Measurements from ENCODE around the gene RNF169.

DNA sequence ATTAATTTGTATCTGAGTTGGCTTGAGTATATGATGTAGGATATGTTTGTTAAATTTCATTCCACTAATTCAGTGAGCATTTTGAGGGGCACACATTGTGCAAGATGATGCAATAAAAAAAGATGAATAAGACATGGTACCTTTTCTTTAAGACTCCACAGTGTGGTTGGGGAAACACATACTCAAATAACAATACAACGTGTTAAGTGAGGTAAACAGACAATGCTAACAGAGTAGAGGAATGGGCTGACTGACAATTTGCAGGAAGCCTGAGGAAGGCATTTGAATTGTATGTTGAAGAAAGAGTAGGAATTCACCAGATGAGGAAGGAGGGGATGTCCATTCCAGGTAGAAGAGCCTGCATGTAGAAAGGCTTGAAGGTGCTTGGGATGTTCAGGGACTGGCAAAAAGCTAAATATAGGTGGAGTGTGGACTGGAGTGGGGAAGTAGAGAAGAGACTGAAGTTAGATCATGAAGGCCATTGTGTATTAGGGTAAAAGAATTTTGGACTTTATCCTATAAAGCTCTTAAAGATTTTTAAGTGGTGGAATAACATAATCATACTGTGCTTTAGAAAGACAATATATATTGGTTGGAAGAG lies 6.8 kb downstream of the RNF169 start:
- TF ChIP-seq, protein P1, sequence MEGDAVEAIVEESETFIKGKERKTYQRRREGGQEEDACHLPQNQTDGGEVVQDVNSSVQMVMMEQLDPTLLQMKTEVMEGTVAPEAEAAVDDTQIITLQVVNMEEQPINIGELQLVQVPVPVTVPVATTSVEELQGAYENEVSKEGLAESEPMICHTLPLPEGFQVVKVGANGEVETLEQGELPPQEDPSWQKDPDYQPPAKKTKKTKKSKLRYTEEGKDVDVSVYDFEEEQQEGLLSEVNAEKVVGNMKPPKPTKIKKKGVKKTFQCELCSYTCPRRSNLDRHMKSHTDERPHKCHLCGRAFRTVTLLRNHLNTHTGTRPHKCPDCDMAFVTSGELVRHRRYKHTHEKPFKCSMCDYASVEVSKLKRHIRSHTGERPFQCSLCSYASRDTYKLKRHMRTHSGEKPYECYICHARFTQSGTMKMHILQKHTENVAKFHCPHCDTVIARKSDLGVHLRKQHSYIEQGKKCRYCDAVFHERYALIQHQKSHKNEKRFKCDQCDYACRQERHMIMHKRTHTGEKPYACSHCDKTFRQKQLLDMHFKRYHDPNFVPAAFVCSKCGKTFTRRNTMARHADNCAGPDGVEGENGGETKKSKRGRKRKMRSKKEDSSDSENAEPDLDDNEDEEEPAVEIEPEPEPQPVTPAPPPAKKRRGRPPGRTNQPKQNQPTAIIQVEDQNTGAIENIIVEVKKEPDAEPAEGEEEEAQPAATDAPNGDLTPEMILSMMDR (IDR thresholded peaks at IDR 0.05; ENCODE audit: low read depth, low read length, missing input control): no peak
- TF ChIP-seq, protein P2, sequence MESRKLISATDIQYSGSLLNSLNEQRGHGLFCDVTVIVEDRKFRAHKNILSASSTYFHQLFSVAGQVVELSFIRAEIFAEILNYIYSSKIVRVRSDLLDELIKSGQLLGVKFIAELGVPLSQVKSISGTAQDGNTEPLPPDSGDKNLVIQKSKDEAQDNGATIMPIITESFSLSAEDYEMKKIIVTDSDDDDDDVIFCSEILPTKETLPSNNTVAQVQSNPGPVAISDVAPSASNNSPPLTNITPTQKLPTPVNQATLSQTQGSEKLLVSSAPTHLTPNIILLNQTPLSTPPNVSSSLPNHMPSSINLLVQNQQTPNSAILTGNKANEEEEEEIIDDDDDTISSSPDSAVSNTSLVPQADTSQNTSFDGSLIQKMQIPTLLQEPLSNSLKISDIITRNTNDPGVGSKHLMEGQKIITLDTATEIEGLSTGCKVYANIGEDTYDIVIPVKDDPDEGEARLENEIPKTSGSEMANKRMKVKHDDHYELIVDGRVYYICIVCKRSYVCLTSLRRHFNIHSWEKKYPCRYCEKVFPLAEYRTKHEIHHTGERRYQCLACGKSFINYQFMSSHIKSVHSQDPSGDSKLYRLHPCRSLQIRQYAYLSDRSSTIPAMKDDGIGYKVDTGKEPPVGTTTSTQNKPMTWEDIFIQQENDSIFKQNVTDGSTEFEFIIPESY (IDR thresholded peaks at IDR 0.05): no peak
- TF ChIP-seq FOXA1 (IDR thresholded peaks at IDR 0.05) (no peak), GABPA (IDR thresholded peaks at IDR 0.05 in 1 of 2, conservative IDR thresholded peaks at IDR 0.05 in 1 of 2) (no peak), RAD21 (IDR thresholded peaks at IDR 0.05) (no peak), JUND (IDR thresholded peaks at IDR 0.05) (no peak), TAF1 (conservative IDR thresholded peaks at IDR 0.05) (no peak), HNF4G (IDR thresholded peaks at IDR 0.05) (no peak), YY1 (IDR thresholded peaks at IDR 0.05) (no peak), RXRA (IDR thresholded peaks at IDR 0.05) (no peak)
- TF ChIP-seq, protein P3, sequence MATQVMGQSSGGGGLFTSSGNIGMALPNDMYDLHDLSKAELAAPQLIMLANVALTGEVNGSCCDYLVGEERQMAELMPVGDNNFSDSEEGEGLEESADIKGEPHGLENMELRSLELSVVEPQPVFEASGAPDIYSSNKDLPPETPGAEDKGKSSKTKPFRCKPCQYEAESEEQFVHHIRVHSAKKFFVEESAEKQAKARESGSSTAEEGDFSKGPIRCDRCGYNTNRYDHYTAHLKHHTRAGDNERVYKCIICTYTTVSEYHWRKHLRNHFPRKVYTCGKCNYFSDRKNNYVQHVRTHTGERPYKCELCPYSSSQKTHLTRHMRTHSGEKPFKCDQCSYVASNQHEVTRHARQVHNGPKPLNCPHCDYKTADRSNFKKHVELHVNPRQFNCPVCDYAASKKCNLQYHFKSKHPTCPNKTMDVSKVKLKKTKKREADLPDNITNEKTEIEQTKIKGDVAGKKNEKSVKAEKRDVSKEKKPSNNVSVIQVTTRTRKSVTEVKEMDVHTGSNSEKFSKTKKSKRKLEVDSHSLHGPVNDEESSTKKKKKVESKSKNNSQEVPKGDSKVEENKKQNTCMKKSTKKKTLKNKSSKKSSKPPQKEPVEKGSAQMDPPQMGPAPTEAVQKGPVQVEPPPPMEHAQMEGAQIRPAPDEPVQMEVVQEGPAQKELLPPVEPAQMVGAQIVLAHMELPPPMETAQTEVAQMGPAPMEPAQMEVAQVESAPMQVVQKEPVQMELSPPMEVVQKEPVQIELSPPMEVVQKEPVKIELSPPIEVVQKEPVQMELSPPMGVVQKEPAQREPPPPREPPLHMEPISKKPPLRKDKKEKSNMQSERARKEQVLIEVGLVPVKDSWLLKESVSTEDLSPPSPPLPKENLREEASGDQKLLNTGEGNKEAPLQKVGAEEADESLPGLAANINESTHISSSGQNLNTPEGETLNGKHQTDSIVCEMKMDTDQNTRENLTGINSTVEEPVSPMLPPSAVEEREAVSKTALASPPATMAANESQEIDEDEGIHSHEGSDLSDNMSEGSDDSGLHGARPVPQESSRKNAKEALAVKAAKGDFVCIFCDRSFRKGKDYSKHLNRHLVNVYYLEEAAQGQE (IDR thresholded peaks at IDR 0.05): no peak
- TF ChIP-seq, protein P4, sequence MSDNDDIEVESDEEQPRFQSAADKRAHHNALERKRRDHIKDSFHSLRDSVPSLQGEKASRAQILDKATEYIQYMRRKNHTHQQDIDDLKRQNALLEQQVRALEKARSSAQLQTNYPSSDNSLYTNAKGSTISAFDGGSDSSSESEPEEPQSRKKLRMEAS (IDR thresholded peaks at IDR 0.05): no peak
- TF ChIP-seq, protein P5, sequence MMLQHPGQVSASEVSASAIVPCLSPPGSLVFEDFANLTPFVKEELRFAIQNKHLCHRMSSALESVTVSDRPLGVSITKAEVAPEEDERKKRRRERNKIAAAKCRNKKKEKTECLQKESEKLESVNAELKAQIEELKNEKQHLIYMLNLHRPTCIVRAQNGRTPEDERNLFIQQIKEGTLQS (IDR thresholded peaks at IDR 0.05): no peak

Measured in liver (tissue), 3 donors.